ENCODE data around the gene SYT5. TPM values are rescaled to one million over a fixed set of nuclear protein-coding genes. Genes with fewer than 3 reads are reported as not detected.
"Not testable (repeated sequence)": the region's sequence is repeated elsewhere in the genome, so short reads cannot be mapped to it uniquely, and the experiment has no call there.

Gene SYT5
- total and polyA plus RNA-seq, 4 donors: 11.5 to 115 (median 70.5) TPM

GRCh38 chr19:55225415-55225958, 45.4 kb upstream of the SYT5 start:
- DNase-seq (ENCODE audit: low read depth in 4 of 6, low spot score in 6 of 6): no peak
- no peak overlapping the region for H3K4me3 ChIP-seq (ENCODE audit: low read depth, low read length)
- H3K9me3 ChIP-seq (ENCODE audit: control insufficient read depth, insufficient read depth, low read length): no peaks in the 10 kb centered on the region
- H3K27me3 ChIP-seq (ENCODE audit: control insufficient read depth, insufficient read depth, low read length): no peaks in the 10 kb centered on the region
- no peaks in the 10 kb centered on the region for H3K4me1 ChIP-seq (ENCODE audit: control insufficient read depth, insufficient read depth, low read length)
- 98% methylated on average over 4 of the region's 7 CpGs for WGBS (ENCODE audit: insufficient coverage)
- peaks cover 75% of the 10 kb centered on the region for H3K36me3 ChIP-seq (ENCODE audit: control insufficient read depth, insufficient read depth, low read length)
- H3K27ac ChIP-seq (ENCODE audit: low read depth, low read length): no peak overlapping the region

GRCh38 chr19:55224679-55225414, 44.8 kb upstream of the SYT5 start:
- H3K36me3 ChIP-seq (ENCODE audit: control insufficient read depth, insufficient read depth, low read length): peaks cover 69% of the 10 kb centered on the region
- H3K4me1 ChIP-seq (ENCODE audit: control insufficient read depth, insufficient read depth, low read length); H3K4me3 ChIP-seq (ENCODE audit: low read depth, low read length); DNase-seq (ENCODE audit: low read depth in 4 of 6, low spot score in 6 of 6); H3K9me3 ChIP-seq (ENCODE audit: control insufficient read depth, insufficient read depth, low read length); H3K27ac ChIP-seq (ENCODE audit: low read depth, low read length); H3K27me3 ChIP-seq (ENCODE audit: control insufficient read depth, insufficient read depth, low read length): not testable (repeated sequence)
- WGBS (ENCODE audit: insufficient coverage): 73% methylated on average over 7 of the region's 11 CpGs

- Histone ChIP-seq H3K27ac (ENCODE audit: low read depth, low read length) (no peak overlapping the region), H3K4me1 (ENCODE audit: control insufficient read depth, insufficient read depth, low read length) (no peaks in the 10 kb centered on the region), H3K27me3 (ENCODE audit: control insufficient read depth, insufficient read depth, low read length) (no peaks in the 10 kb centered on the region), H3K36me3 (ENCODE audit: control insufficient read depth, insufficient read depth, low read length) (peaks cover 62% of the 10 kb centered on the region), H3K9me3 (ENCODE audit: control insufficient read depth, insufficient read depth, low read length) (no peaks in the 10 kb centered on the region), H3K4me3 (ENCODE audit: low read depth, low read length) (no peak overlapping the region)
- 79% methylated on average over 22 of the region's 26 CpGs for WGBS (ENCODE audit: insufficient coverage)
- no peak for DNase-seq (ENCODE audit: low read depth in 4 of 6, low spot score in 6 of 6)
These were observed 44.1 kb upstream of the SYT5 start for GRCh38 chr19:55224038-55224665.

- Histone ChIP-seq H3K36me3 (ENCODE audit: control insufficient read depth, insufficient read depth, low read length) (peaks cover 55% of the 10 kb centered on the region), H3K27me3 (ENCODE audit: control insufficient read depth, insufficient read depth, low read length) (no peaks in the 10 kb centered on the region), H3K27ac (ENCODE audit: low read depth, low read length) (no peak overlapping the region), H3K4me1 (ENCODE audit: control insufficient read depth, insufficient read depth, low read length) (no peaks in the 10 kb centered on the region), H3K4me3 (ENCODE audit: low read depth, low read length) (no peak overlapping the region), H3K9me3 (ENCODE audit: control insufficient read depth, insufficient read depth, low read length) (no peaks in the 10 kb centered on the region)
- no peak for DNase-seq (ENCODE audit: low read depth in 4 of 6, low spot score in 6 of 6)
- 85% methylated on average over 16 of the region's 17 CpGs for WGBS (ENCODE audit: insufficient coverage)
These were observed 43.4 kb upstream of the SYT5 start for GRCh38 chr19:55223291-55224037.

- H3K27ac ChIP-seq (ENCODE audit: low read depth, low read length): no peak overlapping the region
- H3K9me3 ChIP-seq (ENCODE audit: control insufficient read depth, insufficient read depth, low read length): no peaks in the 10 kb centered on the region
- DNase-seq (ENCODE audit: low read depth in 4 of 6, low spot score in 6 of 6): no peak
- no peaks in the 10 kb centered on the region for H3K27me3 ChIP-seq (ENCODE audit: control insufficient read depth, insufficient read depth, low read length)
- peaks cover 26% of the 10 kb centered on the region for H3K36me3 ChIP-seq (ENCODE audit: control insufficient read depth, insufficient read depth, low read length)
- 65% methylated on average over 6 of the region's 9 CpGs for WGBS (ENCODE audit: insufficient coverage)
- no peak overlapping the region for H3K4me3 ChIP-seq (ENCODE audit: low read depth, low read length)
- peaks cover 13% of the 10 kb centered on the region for H3K4me1 ChIP-seq (ENCODE audit: control insufficient read depth, insufficient read depth, low read length)
These were observed 40.4 kb upstream of the SYT5 start for GRCh38 chr19:55220525-55220924.

- DNase-seq (ENCODE audit: low read depth in 4 of 6, low spot score in 6 of 6): peak; percentile 66 to 99 (median 84)
- no peaks in the 10 kb centered on the region for H3K9me3 ChIP-seq (ENCODE audit: control insufficient read depth, insufficient read depth, low read length)
- no peak overlapping the region for H3K27ac ChIP-seq (ENCODE audit: low read depth, low read length)
- peak overlapping the region; percentile 44 for H3K4me3 ChIP-seq (ENCODE audit: low read depth, low read length)
- no peaks in the 10 kb centered on the region for H3K36me3 ChIP-seq (ENCODE audit: control insufficient read depth, insufficient read depth, low read length)
- H3K27me3 ChIP-seq (ENCODE audit: control insufficient read depth, insufficient read depth, low read length): no peaks in the 10 kb centered on the region
- WGBS (ENCODE audit: insufficient coverage): 8% methylated on average over 28 of the region's 36 CpGs
- H3K4me1 ChIP-seq (ENCODE audit: control insufficient read depth, insufficient read depth, low read length): peaks cover 13% of the 10 kb centered on the region
These were observed 36.5 kb upstream of the SYT5 start for GRCh38 chr19:55216461-55217198.

- no peaks in the 10 kb centered on the region for H3K27me3 ChIP-seq (ENCODE audit: control insufficient read depth, insufficient read depth, low read length)
- peaks cover 13% of the 10 kb centered on the region for H3K4me1 ChIP-seq (ENCODE audit: control insufficient read depth, insufficient read depth, low read length)
- H3K36me3 ChIP-seq (ENCODE audit: control insufficient read depth, insufficient read depth, low read length): no peaks in the 10 kb centered on the region
- 87% methylated on average over 4 of the region's 7 CpGs for WGBS (ENCODE audit: insufficient coverage)
- no peak for DNase-seq (ENCODE audit: low read depth in 4 of 6, low spot score in 6 of 6)
- H3K27ac ChIP-seq (ENCODE audit: low read depth, low read length): no peak overlapping the region
- no peaks in the 10 kb centered on the region for H3K9me3 ChIP-seq (ENCODE audit: control insufficient read depth, insufficient read depth, low read length)
- H3K4me3 ChIP-seq (ENCODE audit: low read depth, low read length): no peak overlapping the region
These were observed 33.5 kb upstream of the SYT5 start for GRCh38 chr19:55213547-55213946.

- H3K4me1 ChIP-seq (ENCODE audit: control insufficient read depth, insufficient read depth, low read length): peaks cover 12% of the 10 kb centered on the region
- DNase-seq (ENCODE audit: low read depth in 4 of 6, low spot score in 6 of 6): no peak
- WGBS (ENCODE audit: insufficient coverage): 80% methylated on average over 1 of the region's 3 CpGs
- no peaks in the 10 kb centered on the region for H3K27me3 ChIP-seq (ENCODE audit: control insufficient read depth, insufficient read depth, low read length)
- H3K9me3 ChIP-seq (ENCODE audit: control insufficient read depth, insufficient read depth, low read length): no peaks in the 10 kb centered on the region
- H3K27ac ChIP-seq (ENCODE audit: low read depth, low read length): no peak overlapping the region
- H3K4me3 ChIP-seq (ENCODE audit: low read depth, low read length): no peak overlapping the region
- H3K36me3 ChIP-seq (ENCODE audit: control insufficient read depth, insufficient read depth, low read length): no peaks in the 10 kb centered on the region
These were observed 32.4 kb upstream of the SYT5 start for GRCh38 chr19:55212447-55212846.
